Measurements from ENCODE around the gene MVP. TPM values are rescaled to one million over a fixed set of nuclear protein-coding genes. Genes with fewer than 3 reads are reported as not detected.

The MVP gene
- total RNA-seq, 6 experiments from 2014 or later, result 37.4 to 112 (median 77.8) TPM

DNA sequence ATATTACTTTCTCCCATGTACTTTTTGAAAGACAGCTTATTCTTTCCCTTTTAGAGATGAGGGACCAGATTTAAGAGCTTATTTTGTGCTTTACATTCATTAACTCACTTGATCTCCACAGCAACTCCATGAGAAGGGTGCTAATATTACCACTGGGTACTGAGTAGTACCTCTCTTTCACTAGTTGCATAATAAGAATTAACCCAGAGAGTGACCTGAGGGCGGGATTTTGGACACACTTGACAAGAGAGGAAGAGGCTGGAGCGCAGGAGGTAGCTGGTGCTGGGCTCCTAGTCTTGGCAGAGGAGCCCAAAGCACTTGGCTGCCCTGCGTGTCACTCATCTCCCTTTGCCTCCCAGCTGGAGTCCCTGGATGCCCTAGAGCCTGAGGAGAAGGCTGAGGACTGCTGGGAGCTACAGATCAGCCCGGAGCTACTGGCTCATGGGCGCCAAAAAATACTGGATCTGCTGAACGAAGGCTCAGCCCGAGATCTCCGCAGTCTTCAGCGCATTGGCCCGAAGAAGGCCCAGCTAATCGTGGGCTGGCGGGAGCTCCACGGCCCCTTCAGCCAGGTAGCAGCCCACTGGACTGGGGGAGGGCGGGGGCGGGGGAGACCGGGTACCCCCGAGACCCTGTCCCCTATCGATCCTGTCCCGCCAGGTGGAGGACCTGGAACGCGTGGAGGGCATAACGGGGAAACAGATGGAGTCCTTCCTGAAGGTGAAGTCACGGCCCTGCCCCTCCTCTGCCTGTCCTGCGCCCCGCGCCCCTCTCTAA, 15.6 kb upstream of the MVP start:
- ATAC-seq (peak; percentile 24 to 59 (median 57)), DNase-seq (peak in 2 of 3 donors; percentile 89 to 90)
- 0% methylated on average over 2 of the region's 26 CpGs for WGBS (ENCODE audit: insufficient coverage, low coverage, low lambda C conversion rate, missing lambda C conversion rate)
- H3K4me3 ChIP-seq, result peak overlapping the region; percentile 75 to 98 (median 79)
- H3K9me3 ChIP-seq, result no peaks in the 10 kb centered on the region
- intact Hi-C loops (cut with DNase I), result no loop called here
- peaks cover 0 to 5% (median 0%) of the 10 kb centered on the region in 4 donors for H3K36me3 ChIP-seq
- no peaks in the 10 kb centered on the region for H3K27me3 ChIP-seq
- H3K27ac ChIP-seq, result peak overlapping the region; percentile 93 to 98 (median 98)
- TF ChIP-seq POLR2A (IDR thresholded peaks at IDR 0.05) (no peak), CTCF (IDR thresholded peaks at IDR 0.05) (no peak)
- H3K4me1 ChIP-seq, result peaks cover 0 to 15% (median 5%) of the 10 kb centered on the region in 4 donors

GRCh38 chr16:29805232-29806098, 14.8 kb upstream of the MVP start:
- DNase-seq, result peak; percentile 98 to 99 (median 99)
- no peak for TF ChIP-seq CTCF (IDR thresholded peaks at IDR 0.05)
- peak; percentile 82 for TF ChIP-seq POLR2A (IDR thresholded peaks at IDR 0.05)
- peak; percentile 81 to 88 (median 86) for ATAC-seq

GRCh38 chr16:29806099-29806579, 14.1 kb upstream of the MVP start, which contains the start of gene MAZ:
TSS of gene MAZ (plus strand) at chr16:29806529. CDS start at chr16:29806702, 173 bp downstream.
- WGBS (ENCODE audit: insufficient coverage, low coverage, low lambda C conversion rate, missing lambda C conversion rate), result 0% methylated on average over 15 of the region's 67 CpGs

More at GRCh38 chr16:29805232-29806098, 14.8 kb upstream of the MVP start:
- Histone ChIP-seq H3K4me3 (peak overlapping the region; percentile 75 to 98 (median 79)), H3K36me3 (peaks cover 0 to 10% (median 0%) of the 10 kb centered on the region in 4 donors), H3K27me3 (no peaks in the 10 kb centered on the region), H3K27ac (peak overlapping the region; percentile 93 to 98 (median 98)), H3K9me3 (no peaks in the 10 kb centered on the region), H3K4me1 (peaks cover 0 to 16% (median 5%) of the 10 kb centered on the region in 4 donors)
- intact Hi-C loops (cut with DNase I), result no loop called here
- 0% methylated on average over 29 of the region's 103 CpGs for WGBS (ENCODE audit: insufficient coverage, low coverage, low lambda C conversion rate, missing lambda C conversion rate)

More at GRCh38 chr16:29806099-29806579, 14.1 kb upstream of the MVP start, which contains the start of gene MAZ:
- TF ChIP-seq POLR2A (IDR thresholded peaks at IDR 0.05) (no peak), CTCF (IDR thresholded peaks at IDR 0.05) (no peak)
- Histone ChIP-seq H3K4me3 (peak within 1 kb of the TSS; percentile 75 to 98 (median 79)), H3K36me3 (peaks cover 0 to 10% (median 0%) of the 10 kb centered on the region in 4 donors), H3K9me3 (no peaks in the 10 kb centered on the region), H3K4me1 (peaks cover 0 to 22% (median 5%) of the 10 kb centered on the region in 4 donors), H3K27me3 (no peaks in the 10 kb centered on the region), H3K27ac (peak within 1 kb of the TSS; percentile 93 to 98 (median 98))
- peak; percentile 2 to 18 (median 4) for ATAC-seq
- no peak for DNase-seq
- intact Hi-C loops (cut with DNase I), result no loop called here
